Left ventricle myocardium inferior (tissue), 1 donor: ENCODE measurements around the gene FRMPD1. TPM values are rescaled to one million over a fixed set of nuclear protein-coding genes. Genes with fewer than 3 reads are reported as not detected.
A peak's percentile ranks its signal among the peaks of the same experiment; 100 is the strongest.

Source experiments
- DNase-seq: peaks from one replicate; pipeline ENCODE4 v3.0.0-alpha.2; 2020
- H3K27ac ChIP-seq: fragments of 200-600 bp; replicated peaks from 2 replicates; pipeline ENCODE4 v1.8.0; 2021
- H3K27me3 ChIP-seq: fragments of 200-600 bp; 2 replicates; pipeline ENCODE4 v1.8.0; 2021; ENCODE audit warnings: low read depth
- H3K36me3 ChIP-seq: fragments of 200-600 bp; 2 replicates; pipeline ENCODE4 v1.8.0; 2021
- H3K4me1 ChIP-seq: fragments of 200-600 bp; 2 replicates; pipeline ENCODE4 v1.8.0; 2021
- H3K4me3 ChIP-seq: fragments of 200-600 bp; 2 replicates; pipeline ENCODE4 v1.8.0; 2021; ENCODE audit warnings: mild to moderate bottlenecking, moderate library complexity
- H3K9me3 ChIP-seq: fragments of 200-600 bp; replicated peaks from 2 replicates; pipeline ENCODE4 v1.8.0; 2021
- CTCF ChIP-seq: fragments of 200-600 bp; IDR thresholded peaks from 2 replicates; pipeline ENCODE4 v1.8.0; 2021; ENCODE audit warnings: antibody characterized with exemption, mild to moderate bottlenecking, borderline replicate concordance
- intact Hi-C: fragments of 100-400 bp; cut with micrococcal nuclease; formaldehyde crosslinking; loops from one replicate; pipeline ENCODE4 v1.11.0; 2022
- total RNA-seq: library from RNA; stranded (reverse); fragmentation: NEBNext Ultra II Directional; extraction: Animal tissue kit (Norgen Biotek cat#: 25700); gene quantifications from one replicate; pipeline ENCODE4 v1.2.1, GENCODE V29; 2021
- donor health status: DM: no; HTN: yes; CAD: no; lungs with severe emphysema.

Gene FRMPD1
- total RNA-seq, 1 donor from 2014 or later, result 1.1 TPM

GRCh38 chr9:37678789-37679273 is 28.1 kb downstream of the FRMPD1 start:
- peaks cover 18% of the 10 kb centered on the region for H3K4me1 ChIP-seq
- no peaks in the 10 kb centered on the region for H3K9me3 ChIP-seq
- no peak overlapping the region for H3K4me3 ChIP-seq
- intact Hi-C loops, result no loop called here
- no peaks in the 10 kb centered on the region for H3K36me3 ChIP-seq
- peaks cover 19% of the 10 kb centered on the region for H3K27me3 ChIP-seq
- peak overlapping the region; percentile 53 for H3K27ac ChIP-seq
- DNase-seq, result no peak
- peak; percentile 9 for TF ChIP-seq CTCF

GRCh38 chr9:37679649-37680402 is 29.1 kb downstream of the FRMPD1 start:
- Histone ChIP-seq H3K9me3 (no peaks in the 10 kb centered on the region), H3K36me3 (no peaks in the 10 kb centered on the region), H3K4me3 (no peak overlapping the region), H3K4me1 (peaks cover 18% of the 10 kb centered on the region), H3K27me3 (peaks cover 26% of the 10 kb centered on the region), H3K27ac (no peak overlapping the region)
- DNase-seq, result no peak
- intact Hi-C loops, result no loop called here
- TF ChIP-seq CTCF, result no peak

GRCh38 chr9:37682951-37683350 is 32.2 kb downstream of the FRMPD1 start:
- TF ChIP-seq CTCF, result no peak
- intact Hi-C loops, result no loop called here
- Histone ChIP-seq H3K4me1 (peaks cover 6% of the 10 kb centered on the region), H3K27me3 (peaks cover 27% of the 10 kb centered on the region), H3K27ac (no peak overlapping the region), H3K9me3 (no peaks in the 10 kb centered on the region), H3K4me3 (no peak overlapping the region), H3K36me3 (no peaks in the 10 kb centered on the region)
- DNase-seq, result no peak

- TF ChIP-seq CTCF, result no peak
- no peaks in the 10 kb centered on the region for H3K36me3 ChIP-seq
- H3K4me1 ChIP-seq, result peaks cover 5% of the 10 kb centered on the region
- no peak for DNase-seq
- intact Hi-C loops, result no loop called here
- H3K27ac ChIP-seq, result no peak overlapping the region
- H3K27me3 ChIP-seq, result peaks cover 27% of the 10 kb centered on the region
- H3K4me3 ChIP-seq, result no peak overlapping the region
- no peaks in the 10 kb centered on the region for H3K9me3 ChIP-seq
Measured at GRCh38 chr9:37683531-37684371, 33.0 kb downstream of the FRMPD1 start.

GRCh38 chr9:37692622-37693221 is 42.0 kb downstream of the FRMPD1 start:
- TF ChIP-seq CTCF, result no peak
- H3K27ac ChIP-seq, result no peak overlapping the region
- intact Hi-C loops, result no loop called here

More at GRCh38 chr9:37692622-37693221, 42.0 kb downstream of the FRMPD1 start:
- DNase-seq, result no peak
- Histone ChIP-seq H3K9me3 (peaks cover 6% of the 10 kb centered on the region), H3K4me3 (no peak overlapping the region), H3K4me1 (no peaks in the 10 kb centered on the region), H3K27me3 (peaks cover 25% of the 10 kb centered on the region), H3K36me3 (no peaks in the 10 kb centered on the region)
